HepG2 (cell line): ENCODE measurements around the gene RING1. TPM values are rescaled to one million over a fixed set of nuclear protein-coding genes. Genes with fewer than 3 reads are reported as not detected.

ENCODE experiments used
- ARNTL ChIP-seq: sonication (generic); formaldehyde crosslinking; IDR thresholded peaks from 2 replicates; pipeline ENCODE4 v1.4.0; 2020; ENCODE audit warnings: mild to moderate bottlenecking, missing genetic modification reagents
- BCL6 ChIP-seq: IDR thresholded peaks from 2 replicates; pipeline ENCODE4 v1.6.1; 2016; ENCODE audit warnings: missing genetic modification reagents, missing compliant biosample characterization
- BHLHE40 ChIP-seq: IDR thresholded peaks from 2 replicates; pipeline ENCODE4 v1.6.1; 2011; ENCODE audit warnings: low read length, improper control_type of control experiment
- CCDC6 ChIP-seq: sonication (generic); formaldehyde crosslinking; IDR thresholded peaks from 2 replicates; pipeline ENCODE4 v1.8.1; 2022; ENCODE audit warnings: mild to moderate bottlenecking, missing genetic modification reagents, moderate library complexity
- ETV5 ChIP-seq: IDR thresholded peaks from 2 replicates; pipeline ENCODE4 v1.6.1; 2018; ENCODE audit warnings: missing biosample characterization, missing genetic modification reagents, inconsistent platforms, borderline replicate concordance
- FOXM1 ChIP-seq: sonication (generic); formaldehyde crosslinking; IDR thresholded peaks from 2 replicates; pipeline ENCODE4 v1.5.0; 2020; ENCODE audit warnings: missing genetic modification reagents
- HOXA9 ChIP-seq: sonication (generic); formaldehyde crosslinking; IDR thresholded peaks from 2 replicates; pipeline ENCODE4 v1.8.1; 2022; ENCODE audit warnings: missing genetic modification reagents, mild to moderate bottlenecking, moderate library complexity, borderline replicate concordance
- MEIS2 ChIP-seq: sonication (generic); formaldehyde crosslinking; IDR thresholded peaks from 2 replicates; pipeline ENCODE4 v1.9.0; 2021; ENCODE audit warnings: mild to moderate bottlenecking, missing genetic modification reagents
- RFXAP ChIP-seq: sonication (generic); formaldehyde crosslinking; IDR thresholded peaks from 2 replicates; pipeline ENCODE4 v1.4.0; 2020; ENCODE audit warnings: missing genetic modification reagents, borderline replicate concordance
- SALL1 ChIP-seq: sonication (generic); formaldehyde crosslinking; IDR thresholded peaks from 2 replicates; pipeline ENCODE4 v1.8.0; 2022; ENCODE audit warnings: mild to moderate bottlenecking, missing genetic modification reagents
- SP2 ChIP-seq: sonication (generic); formaldehyde crosslinking; IDR thresholded peaks from 2 replicates; pipeline ENCODE4 v1.5.1; 2020; ENCODE audit warnings: mild to moderate bottlenecking, missing genetic modification reagents
- TBP ChIP-seq: sonication (generic); formaldehyde crosslinking; IDR thresholded peaks from 2 replicates; pipeline ENCODE4 v1.5.0; 2020; ENCODE audit warnings: missing genetic modification reagents
- ZNF124 ChIP-seq: sonication (generic); formaldehyde crosslinking; IDR thresholded peaks from 2 replicates; pipeline ENCODE4 v1.4.0; 2020; ENCODE audit warnings: missing genetic modification reagents
- ZNF550 ChIP-seq: sonication (generic); formaldehyde crosslinking; IDR thresholded peaks from 2 replicates; pipeline ENCODE4 v1.4.0; 2020; ENCODE audit warnings: mild to moderate bottlenecking, missing genetic modification reagents, borderline replicate concordance
- ZNF598 ChIP-seq: sonication (generic); formaldehyde crosslinking; IDR thresholded peaks from 2 replicates; pipeline ENCODE4 v1.5.1; 2020; ENCODE audit warnings: mild to moderate bottlenecking, missing genetic modification reagents, borderline replicate concordance
- polyA plus RNA-seq, 8 experiments: library from polyadenylated mRNA; depleted of rRNA in 3 of 8; stranded (reverse) in 7 of 8; unstranded in 1 of 8; fragments of >200 nt; fragmentation: Illumina TruSeq in 4 of 8; extraction: Trizol in 4 of 8; gene quantifications; 2 replicates each; pipeline versions ENCODE4 v1.2.1 to v1.2.3, GENCODE V29; 2011 to 2016; ENCODE audit warnings: low read depth in 4 of 8, missing spikeins in 1 of 8, mixed read lengths in 1 of 8; ENCODE audit not compliant: insufficient read depth in 1 of 8
- total RNA-seq, 5 experiments: library from RNA; depleted of rRNA; stranded (reverse); fragments of >200 nt; fragmentation: Illumina TruSeq; extraction: Trizol; gene quantifications; 2 replicates each; pipeline ENCODE4 v1.2.3, GENCODE V29; 2016; ENCODE audit warnings: low read depth in 1 of 5
- TF ChIP-seq, protein P1 (sequence below): sonication (generic); formaldehyde crosslinking; IDR thresholded peaks from 2 replicates; pipeline ENCODE4 v1.4.0; 2020; ENCODE audit warnings: missing genetic modification reagents
- TF ChIP-seq, protein P2 (sequence below): sonication (generic); formaldehyde crosslinking; IDR thresholded peaks from 2 replicates; pipeline ENCODE4 v1.4.0; 2020; ENCODE audit warnings: missing genetic modification reagents
- TF ChIP-seq, protein P3 (sequence below): IDR thresholded peaks from 2 replicates; pipeline ENCODE4 v1.6.1; 2016; ENCODE audit warnings: missing genetic modification reagents, missing compliant biosample characterization
- TF ChIP-seq, protein P4 (sequence below): IDR thresholded peaks from 2 replicates; pipeline ENCODE4 v1.6.1; 2016; ENCODE audit warnings: missing compliant biosample characterization, missing genetic modification reagents, borderline replicate concordance
- TF ChIP-seq, protein P5 (sequence below): sonication (generic); formaldehyde crosslinking; IDR thresholded peaks from 2 replicates; pipeline ENCODE4 v1.8.0; 2022; ENCODE audit warnings: mild to moderate bottlenecking, missing genetic modification reagents

Gene RING1
- total and polyA plus RNA-seq, 2 of the 13 experiments (the other 11 are each of a cell fraction or from before 2014, with no cell fraction given): 23.9 to 33.6 TPM

DNA sequence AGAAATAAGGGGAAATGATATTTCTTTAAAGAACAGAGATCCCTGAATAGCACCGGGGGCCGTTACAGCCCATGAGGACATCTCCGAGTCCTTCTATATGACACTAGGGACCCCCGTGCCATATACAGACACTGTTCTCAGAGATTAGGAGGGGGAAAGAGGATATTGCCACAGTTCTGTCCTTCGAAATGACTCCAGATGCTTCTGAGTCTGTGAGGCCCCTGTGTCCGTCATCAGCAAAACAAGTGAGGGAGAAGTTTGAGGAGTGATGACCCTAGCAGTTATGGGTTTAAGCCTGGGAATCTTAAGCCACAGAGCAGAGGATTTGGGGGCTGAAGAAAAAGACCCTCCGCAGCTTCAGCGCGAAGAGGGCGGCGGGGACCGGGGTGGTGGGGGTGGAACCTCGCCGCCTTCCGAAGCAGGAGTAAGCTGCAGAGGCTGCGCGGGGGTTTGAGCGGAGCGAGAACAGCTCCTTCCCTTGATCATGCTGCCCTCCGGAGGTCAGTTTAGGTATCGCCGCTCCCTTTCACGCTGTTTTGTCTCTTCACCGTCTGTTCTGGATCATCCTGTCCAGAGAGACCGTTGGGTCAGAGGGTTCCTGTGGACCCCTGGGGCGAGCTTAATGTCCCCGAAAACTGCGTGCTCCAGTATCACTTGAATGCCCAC is 39.8 kb downstream of the RING1 start (continued):
- TF ChIP-seq, protein P1, sequence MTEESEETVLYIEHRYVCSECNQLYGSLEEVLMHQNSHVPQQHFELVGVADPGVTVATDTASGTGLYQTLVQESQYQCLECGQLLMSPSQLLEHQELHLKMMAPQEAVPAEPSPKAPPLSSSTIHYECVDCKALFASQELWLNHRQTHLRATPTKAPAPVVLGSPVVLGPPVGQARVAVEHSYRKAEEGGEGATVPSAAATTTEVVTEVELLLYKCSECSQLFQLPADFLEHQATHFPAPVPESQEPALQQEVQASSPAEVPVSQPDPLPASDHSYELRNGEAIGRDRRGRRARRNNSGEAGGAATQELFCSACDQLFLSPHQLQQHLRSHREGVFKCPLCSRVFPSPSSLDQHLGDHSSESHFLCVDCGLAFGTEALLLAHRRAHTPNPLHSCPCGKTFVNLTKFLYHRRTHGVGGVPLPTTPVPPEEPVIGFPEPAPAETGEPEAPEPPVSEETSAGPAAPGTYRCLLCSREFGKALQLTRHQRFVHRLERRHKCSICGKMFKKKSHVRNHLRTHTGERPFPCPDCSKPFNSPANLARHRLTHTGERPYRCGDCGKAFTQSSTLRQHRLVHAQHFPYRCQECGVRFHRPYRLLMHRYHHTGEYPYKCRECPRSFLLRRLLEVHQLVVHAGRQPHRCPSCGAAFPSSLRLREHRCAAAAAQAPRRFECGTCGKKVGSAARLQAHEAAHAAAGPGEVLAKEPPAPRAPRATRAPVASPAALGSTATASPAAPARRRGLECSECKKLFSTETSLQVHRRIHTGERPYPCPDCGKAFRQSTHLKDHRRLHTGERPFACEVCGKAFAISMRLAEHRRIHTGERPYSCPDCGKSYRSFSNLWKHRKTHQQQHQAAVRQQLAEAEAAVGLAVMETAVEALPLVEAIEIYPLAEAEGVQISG (CRISPR knock-in tag): peak; percentile 67; the same call in 1 of the 2 replicates
- TF ChIP-seq BCL6 (peak; percentile 61), BHLHE40 (peak; percentile 42; the same call in 1 of the 2 replicates), TBP (CRISPR knock-in tag) (no peak), MEIS2 (CRISPR knock-in tag) (0 out of 2 replicates have a peak, but pooled peaks have one; percentile 33), FOXM1 (CRISPR knock-in tag) (no peak), ZNF550 (CRISPR knock-in tag) (no peak), ETV5 (CRISPR knock-in tag) (0 out of 2 replicates have a peak, but pooled peaks have one; percentile 17), RFXAP (CRISPR knock-in tag) (peak; percentile 57; the same call in 1 of the 2 replicates), SP2 (no peak), ZNF124 (peak; percentile 48; the same call in 1 of the 2 replicates), SALL1 (peak; percentile 65), HOXA9 (0 out of 2 replicates have a peak, but pooled peaks have one; percentile 34), CCDC6 (CRISPR knock-in tag) (0 out of 2 replicates have a peak, but pooled peaks have one; percentile 6), ARNTL (CRISPR knock-in tag) (no peak), ZNF598 (CRISPR knock-in tag) (0 out of 2 replicates have a peak, but pooled peaks have one; percentile 60)
- TF ChIP-seq, protein P2, sequence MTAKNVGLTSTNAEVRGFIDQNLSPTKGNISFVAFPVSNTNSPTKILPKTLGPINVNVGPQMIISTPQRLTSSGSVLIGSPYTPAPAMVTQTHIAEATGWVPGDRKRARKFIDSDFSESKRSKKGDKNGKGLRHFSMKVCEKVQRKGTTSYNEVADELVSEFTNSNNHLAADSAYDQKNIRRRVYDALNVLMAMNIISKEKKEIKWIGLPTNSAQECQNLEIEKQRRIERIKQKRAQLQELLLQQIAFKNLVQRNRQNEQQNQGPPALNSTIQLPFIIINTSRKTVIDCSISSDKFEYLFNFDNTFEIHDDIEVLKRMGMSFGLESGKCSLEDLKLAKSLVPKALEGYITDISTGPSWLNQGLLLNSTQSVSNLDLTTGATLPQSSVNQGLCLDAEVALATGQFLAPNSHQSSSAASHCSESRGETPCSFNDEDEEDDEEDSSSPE (CRISPR knock-in tag): peak; percentile 44
- TF ChIP-seq, protein P3, sequence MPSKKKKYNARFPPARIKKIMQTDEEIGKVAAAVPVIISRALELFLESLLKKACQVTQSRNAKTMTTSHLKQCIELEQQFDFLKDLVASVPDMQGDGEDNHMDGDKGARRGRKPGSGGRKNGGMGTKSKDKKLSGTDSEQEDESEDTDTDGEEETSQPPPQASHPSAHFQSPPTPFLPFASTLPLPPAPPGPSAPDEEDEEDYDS (CRISPR knock-in tag): peak; percentile 62; the same call in 1 of the 2 replicates
- TF ChIP-seq, protein P4, sequence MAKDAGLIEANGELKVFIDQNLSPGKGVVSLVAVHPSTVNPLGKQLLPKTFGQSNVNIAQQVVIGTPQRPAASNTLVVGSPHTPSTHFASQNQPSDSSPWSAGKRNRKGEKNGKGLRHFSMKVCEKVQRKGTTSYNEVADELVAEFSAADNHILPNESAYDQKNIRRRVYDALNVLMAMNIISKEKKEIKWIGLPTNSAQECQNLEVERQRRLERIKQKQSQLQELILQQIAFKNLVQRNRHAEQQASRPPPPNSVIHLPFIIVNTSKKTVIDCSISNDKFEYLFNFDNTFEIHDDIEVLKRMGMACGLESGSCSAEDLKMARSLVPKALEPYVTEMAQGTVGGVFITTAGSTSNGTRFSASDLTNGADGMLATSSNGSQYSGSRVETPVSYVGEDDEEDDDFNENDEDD (CRISPR knock-in tag): peak; percentile 22; the same call in 1 of the 2 replicates
- TF ChIP-seq, protein P5, sequence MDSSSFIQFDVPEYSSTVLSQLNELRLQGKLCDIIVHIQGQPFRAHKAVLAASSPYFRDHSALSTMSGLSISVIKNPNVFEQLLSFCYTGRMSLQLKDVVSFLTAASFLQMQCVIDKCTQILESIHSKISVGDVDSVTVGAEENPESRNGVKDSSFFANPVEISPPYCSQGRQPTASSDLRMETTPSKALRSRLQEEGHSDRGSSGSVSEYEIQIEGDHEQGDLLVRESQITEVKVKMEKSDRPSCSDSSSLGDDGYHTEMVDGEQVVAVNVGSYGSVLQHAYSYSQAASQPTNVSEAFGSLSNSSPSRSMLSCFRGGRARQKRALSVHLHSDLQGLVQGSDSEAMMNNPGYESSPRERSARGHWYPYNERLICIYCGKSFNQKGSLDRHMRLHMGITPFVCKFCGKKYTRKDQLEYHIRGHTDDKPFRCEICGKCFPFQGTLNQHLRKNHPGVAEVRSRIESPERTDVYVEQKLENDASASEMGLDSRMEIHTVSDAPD (CRISPR knock-in tag): no peak
